ENCODE data around the gene DNAH7. TPM values are rescaled to one million over a fixed set of nuclear protein-coding genes. Genes with fewer than 3 reads are reported as not detected.

DNAH7 gene
- total and polyA plus RNA-seq, 2 donors (not counting 1 experiment from before 2014, with no cell fraction given), result 0.01 to 0.05 TPM

GRCh38 chr2:195834836-195835235, 233.8 kb downstream of the DNAH7 start:
- Histone ChIP-seq H3K4me2 (replicated peaks; ENCODE audit: low read depth, low read length, poor library complexity, severe bottlenecking) (no peak overlapping the region), H4K20me1 (ENCODE audit: control insufficient read depth, insufficient read depth, low read length, poor library complexity, severe bottlenecking) (no peaks in the 10 kb centered on the region), H3K79me2 (ENCODE audit: control insufficient read depth, insufficient read depth, low read length) (no peaks in the 10 kb centered on the region), H3K36me3 (replicated peaks in 1 of 2; ENCODE audit: control extremely low read depth in 1 of 2, control insufficient read depth in 1 of 2, extremely low read depth in 1 of 2, insufficient read depth in 2 of 2, low read length in 1 of 2) (no peaks in the 10 kb centered on the region), H3K4me3 (ENCODE audit: control extremely low read depth in 1 of 5, extremely low read depth in 1 of 5, insufficient read depth in 1 of 5, low read depth in 2 of 5, low read length in 4 of 5) (no peak overlapping the region), H2AFZ (ENCODE audit: insufficient read depth, low read depth, low read length, poor library complexity, severe bottlenecking) (no peak overlapping the region), H3K9me3 (ENCODE audit: control extremely low read depth in 1 of 3, control insufficient read depth in 2 of 3, insufficient read depth in 1 of 3, low read length in 2 of 3) (no peaks in the 10 kb centered on the region), H3K27me3 (replicated peaks in 1 of 4; ENCODE audit: control extremely low read depth in 1 of 4, control insufficient read depth in 3 of 4, insufficient read depth in 4 of 4, low read length in 3 of 4) (peaks cover 0 to 3% (median 0%) of the 10 kb centered on the region in 4 experiments), H3K4me1 (ENCODE audit: control insufficient read depth in 2 of 2, insufficient read depth in 2 of 2, low read length in 2 of 2) (no peaks in the 10 kb centered on the region), H3K27ac (ENCODE audit: low read length in 2 of 2) (no peak overlapping the region), H3K9ac (ENCODE audit: low read length) (no peak overlapping the region)
- Mint-ChIP-seq H3K27me3 (peaks cover 20% of the 10 kb centered on the region), H3K27ac (no peak overlapping the region), H3K4me3 (no peak overlapping the region), H3K4me1 (no peaks in the 10 kb centered on the region), H3K9me3 (ENCODE audit: insufficient read depth) (peaks cover under 1% of the 10 kb centered on the region)
- ATAC-seq (ENCODE audit: low read depth), result no peak
- POLR2A ChIA-PET, result no interaction called here
- TF ChIP-seq EZH2 (IDR thresholded peaks at IDR 0.05; ENCODE audit: borderline replicate concordance, insufficient read depth, low read depth, low read length, poor library complexity, severe bottlenecking) (no peak), CTCF (IDR thresholded peaks at IDR 0.05) (no peak)
- CTCF ChIA-PET, result no interaction called here
- intact Hi-C loops (cut with micrococcal nuclease), result no loop called here
- no peak for DNase-seq
- WGBS (ENCODE audit: insufficient coverage), result no CpG with 5 or more reads among the region's 1 CpG

GRCh38 chr2:195830968-195831950, 237.4 kb downstream of the DNAH7 start:
- WGBS (ENCODE audit: insufficient coverage), result 100% methylated on average over 1 of the region's 3 CpGs
- POLR2A ChIA-PET, result no interaction called here

More at GRCh38 chr2:195830968-195831950, 237.4 kb downstream of the DNAH7 start:
- no peak for ATAC-seq (ENCODE audit: low read depth)
- no peak overlapping the region for H3K9ac ChIP-seq (ENCODE audit: low read length)
- no peaks in the 10 kb centered on the region for H3K9me3 Mint-ChIP-seq (ENCODE audit: insufficient read depth)
- H3K36me3 ChIP-seq (replicated peaks in 1 of 2; ENCODE audit: control extremely low read depth in 1 of 2, control insufficient read depth in 1 of 2, extremely low read depth in 1 of 2, insufficient read depth in 2 of 2, low read length in 1 of 2), result no peaks in the 10 kb centered on the region
- no peaks in the 10 kb centered on the region for H3K9me3 ChIP-seq (ENCODE audit: control extremely low read depth in 1 of 3, control insufficient read depth in 2 of 3, insufficient read depth in 1 of 3, low read length in 2 of 3)
- H4K20me1 ChIP-seq (ENCODE audit: control insufficient read depth, insufficient read depth, low read length, poor library complexity, severe bottlenecking), result no peaks in the 10 kb centered on the region
- H3K27ac Mint-ChIP-seq, result no peak overlapping the region
- TF ChIP-seq EZH2 (IDR thresholded peaks at IDR 0.05; ENCODE audit: borderline replicate concordance, insufficient read depth, low read depth, low read length, poor library complexity, severe bottlenecking), result no peak
- no peak for TF ChIP-seq CTCF (IDR thresholded peaks at IDR 0.05)
- CTCF ChIA-PET, result no interaction called here
- H3K27me3 Mint-ChIP-seq, result peaks cover 12% of the 10 kb centered on the region
- DNase-seq, result no peak
- H3K4me1 ChIP-seq (ENCODE audit: control insufficient read depth in 2 of 2, insufficient read depth in 2 of 2, low read length in 2 of 2), result no peaks in the 10 kb centered on the region
- H3K4me1 Mint-ChIP-seq, result no peaks in the 10 kb centered on the region
- no peak overlapping the region for H3K4me3 ChIP-seq (ENCODE audit: control extremely low read depth in 1 of 5, extremely low read depth in 1 of 5, insufficient read depth in 1 of 5, low read depth in 2 of 5, low read length in 4 of 5)
- no peak overlapping the region for H3K27ac ChIP-seq (ENCODE audit: low read length in 2 of 2)
- H3K79me2 ChIP-seq (ENCODE audit: control insufficient read depth, insufficient read depth, low read length), result no peaks in the 10 kb centered on the region
- H3K27me3 ChIP-seq (replicated peaks in 1 of 4; ENCODE audit: control extremely low read depth in 1 of 4, control insufficient read depth in 3 of 4, insufficient read depth in 4 of 4, low read length in 3 of 4), result peaks cover 0 to 3% (median 0%) of the 10 kb centered on the region in 4 experiments
- no peak overlapping the region for H3K4me3 Mint-ChIP-seq
- H3K4me2 ChIP-seq (replicated peaks; ENCODE audit: low read depth, low read length, poor library complexity, severe bottlenecking), result no peak overlapping the region
- H2AFZ ChIP-seq (ENCODE audit: insufficient read depth, low read depth, low read length, poor library complexity, severe bottlenecking), result no peak overlapping the region
- intact Hi-C loops (cut with micrococcal nuclease), result no loop called here
